NCI-H446 (cell line): ENCODE results near the gene NFS1.
"Not testable (repeated sequence)": the region's sequence is repeated elsewhere in the genome, so short reads cannot be mapped to it uniquely, and the experiment has no call there.

Source experiments
- DNase-seq, 2 experiments: peaks; one replicate each; lab custom pipeline; 2025; lab: John Stamatoyannopoulos, UW

NFS1 gene

DNA sequence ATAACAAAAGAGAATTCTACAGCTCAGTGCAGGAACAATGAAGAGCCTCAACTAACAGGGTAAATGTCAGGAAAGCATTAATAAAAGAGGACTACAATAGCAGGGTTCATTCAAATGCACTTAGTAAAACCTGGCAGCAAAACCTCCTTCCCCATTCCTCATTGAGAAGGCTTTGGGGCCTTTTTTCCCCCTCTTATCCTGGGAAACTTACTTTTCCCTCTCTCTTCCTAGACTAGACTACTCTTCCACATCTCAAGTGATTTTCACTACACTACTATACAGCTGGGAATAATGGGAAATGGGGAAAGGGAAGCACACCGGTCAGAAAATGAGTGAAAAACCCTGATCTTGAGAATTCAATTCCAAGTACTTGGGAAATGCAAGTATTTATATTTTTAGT, 10.1 kb upstream of the NFS1 start:
- DNase-seq: no peak

DNA sequence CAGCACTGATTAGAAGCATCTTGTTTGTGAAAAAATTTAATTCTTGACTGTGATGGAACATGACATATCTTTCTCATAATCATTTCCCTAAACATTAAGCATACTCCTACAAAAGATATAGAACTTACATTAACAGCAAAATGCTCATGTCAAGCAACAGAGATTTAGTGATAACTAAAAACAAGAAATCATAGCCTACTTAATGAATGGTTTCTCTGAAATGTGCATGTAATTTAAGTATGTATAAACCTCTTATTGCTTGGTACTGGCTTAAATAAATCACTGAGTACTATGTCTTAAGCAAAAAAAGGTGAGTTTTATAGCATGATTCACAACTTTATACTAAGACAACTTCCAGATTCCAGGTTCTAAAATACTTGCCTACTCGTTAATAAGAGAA, 9.3 kb upstream of the NFS1 start:
- no peak for DNase-seq

DNA sequence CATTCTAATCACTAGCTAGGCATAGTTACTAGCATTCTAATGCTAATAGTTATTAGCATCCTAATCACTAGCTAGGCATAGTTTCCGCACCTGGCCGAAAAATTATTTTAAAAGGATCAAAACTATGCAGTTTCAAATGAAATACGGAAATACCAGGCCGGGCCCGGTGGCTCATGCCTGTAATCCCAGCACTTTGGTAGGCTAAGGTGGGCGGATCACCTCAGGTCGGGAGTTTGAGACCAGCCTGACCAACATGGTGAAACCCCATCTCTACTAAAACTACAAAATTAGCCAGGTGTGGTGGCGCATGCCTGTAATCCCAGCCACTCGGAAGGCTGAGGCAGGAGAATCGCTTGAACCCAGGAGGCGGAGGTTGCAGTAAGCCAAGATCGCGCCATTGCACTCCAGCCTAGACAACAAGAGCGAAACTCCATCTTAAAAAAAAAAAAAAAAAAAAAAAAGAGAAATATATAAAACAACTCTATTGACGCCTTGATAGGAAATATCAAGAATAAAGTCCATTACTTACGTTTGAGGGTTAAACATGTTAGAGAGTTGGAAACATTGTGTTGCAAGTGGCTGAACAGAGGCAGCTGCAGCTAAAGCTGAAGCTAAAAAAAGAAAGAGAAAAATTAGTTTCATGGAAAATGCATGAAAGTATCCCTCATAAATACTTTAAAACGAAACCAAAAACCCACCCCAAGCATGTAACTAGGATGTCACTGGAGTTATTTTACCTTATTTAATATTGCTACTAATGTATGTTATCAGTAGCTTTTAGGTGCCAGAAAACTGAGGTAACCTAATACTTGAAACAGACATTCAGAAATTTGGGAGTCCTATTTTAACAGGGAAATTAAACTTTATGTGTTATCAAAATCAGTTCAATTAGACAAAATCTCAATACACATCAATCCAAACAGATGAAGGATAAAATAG, 7.7 kb upstream of the NFS1 start:
- DNase-seq: not testable (repeated sequence)

DNA sequence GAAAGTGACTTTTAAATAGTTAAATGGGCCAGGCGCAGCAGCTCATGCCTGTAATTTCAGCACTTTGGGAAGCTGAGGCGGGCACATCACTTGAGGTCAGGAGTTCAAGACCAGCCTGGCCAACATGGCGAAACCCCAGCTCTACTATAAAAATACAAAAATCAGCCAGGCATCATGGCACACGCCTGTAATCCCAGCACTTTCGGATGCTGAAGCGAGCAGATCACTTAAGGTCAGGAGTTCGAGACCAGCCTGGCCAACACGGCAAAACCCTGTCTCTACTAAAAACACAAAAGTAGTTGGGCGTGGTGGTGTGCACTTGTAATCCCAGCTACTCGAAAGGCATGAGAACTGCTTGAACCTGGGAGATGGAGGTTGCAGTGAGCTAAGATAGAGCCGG, 6.7 kb upstream of the NFS1 start:
- DNase-seq: not testable (repeated sequence)

DNA sequence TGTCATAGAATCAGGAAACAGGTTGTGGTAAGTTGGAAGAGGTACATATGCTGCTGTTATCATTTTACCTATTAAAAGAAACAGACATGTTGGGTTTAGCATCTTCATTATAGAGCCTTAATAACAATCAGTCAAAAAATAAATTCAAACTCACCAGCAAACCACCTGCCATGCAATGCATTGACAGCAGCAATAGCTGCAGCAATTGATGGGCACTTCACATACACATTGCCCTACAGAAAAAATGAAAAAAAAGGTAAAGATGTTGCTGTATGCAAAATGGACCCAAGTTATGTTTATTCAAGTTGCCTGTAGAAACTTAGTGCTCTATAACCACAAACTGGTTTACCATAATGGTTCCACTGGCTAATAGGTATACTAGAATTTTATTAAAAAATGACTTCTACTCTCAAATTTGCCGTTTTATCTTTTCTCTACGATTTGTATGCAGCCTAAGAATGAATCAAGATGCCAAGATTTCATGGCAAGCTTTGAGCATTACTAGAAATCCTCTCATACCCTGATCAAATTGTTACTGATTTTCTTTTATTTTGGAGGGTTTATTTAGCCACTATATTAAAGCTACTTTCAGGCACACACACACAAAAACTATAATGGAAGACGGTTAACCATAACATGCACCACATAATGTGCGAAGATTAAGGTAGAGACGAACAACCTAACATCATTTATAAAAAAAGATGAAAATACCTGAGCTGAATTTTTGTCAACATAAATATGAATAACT, 5.5 kb upstream of the NFS1 start:
- no peak for DNase-seq

DNA sequence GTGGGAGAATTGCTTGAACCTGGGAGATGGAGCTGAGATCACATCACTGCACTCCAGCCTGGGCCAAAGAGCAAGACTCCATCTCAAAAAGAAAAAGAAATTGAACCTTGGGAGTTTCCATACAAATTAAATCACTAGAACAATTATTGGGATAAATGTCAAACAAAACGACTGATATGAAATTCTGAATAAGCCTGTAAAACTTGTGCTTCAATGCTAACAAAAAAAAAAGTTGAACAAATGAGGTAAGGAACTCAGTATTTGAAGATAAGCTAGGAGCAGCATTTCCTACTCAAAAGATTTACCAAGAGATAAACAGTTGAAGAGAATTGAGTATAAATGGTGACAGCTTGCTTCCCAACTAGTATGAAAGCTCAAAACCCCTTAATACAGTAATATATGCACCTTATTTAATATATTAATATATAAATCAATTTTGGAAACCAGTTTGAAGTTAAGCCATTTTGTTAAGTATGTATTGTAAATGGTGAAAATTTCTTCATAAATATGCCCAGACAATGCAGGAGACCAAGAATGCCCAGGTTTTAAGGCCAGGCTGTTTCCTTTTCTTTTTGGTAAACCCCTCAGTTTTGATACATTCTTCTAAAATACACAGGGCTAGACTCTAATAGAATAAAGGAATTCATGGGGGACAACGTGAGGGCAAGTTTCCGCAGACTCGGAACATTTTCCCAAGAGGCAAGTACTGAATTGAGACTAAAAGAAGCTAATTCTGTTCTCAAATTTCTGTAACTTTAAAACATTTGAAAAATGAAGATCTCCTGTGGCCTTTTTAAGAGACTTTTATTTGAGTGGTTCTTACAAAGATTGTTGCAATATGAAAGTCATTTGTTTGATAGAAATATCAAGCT, 3.9 kb upstream of the NFS1 start:
- DNase-seq: no peak

DNA sequence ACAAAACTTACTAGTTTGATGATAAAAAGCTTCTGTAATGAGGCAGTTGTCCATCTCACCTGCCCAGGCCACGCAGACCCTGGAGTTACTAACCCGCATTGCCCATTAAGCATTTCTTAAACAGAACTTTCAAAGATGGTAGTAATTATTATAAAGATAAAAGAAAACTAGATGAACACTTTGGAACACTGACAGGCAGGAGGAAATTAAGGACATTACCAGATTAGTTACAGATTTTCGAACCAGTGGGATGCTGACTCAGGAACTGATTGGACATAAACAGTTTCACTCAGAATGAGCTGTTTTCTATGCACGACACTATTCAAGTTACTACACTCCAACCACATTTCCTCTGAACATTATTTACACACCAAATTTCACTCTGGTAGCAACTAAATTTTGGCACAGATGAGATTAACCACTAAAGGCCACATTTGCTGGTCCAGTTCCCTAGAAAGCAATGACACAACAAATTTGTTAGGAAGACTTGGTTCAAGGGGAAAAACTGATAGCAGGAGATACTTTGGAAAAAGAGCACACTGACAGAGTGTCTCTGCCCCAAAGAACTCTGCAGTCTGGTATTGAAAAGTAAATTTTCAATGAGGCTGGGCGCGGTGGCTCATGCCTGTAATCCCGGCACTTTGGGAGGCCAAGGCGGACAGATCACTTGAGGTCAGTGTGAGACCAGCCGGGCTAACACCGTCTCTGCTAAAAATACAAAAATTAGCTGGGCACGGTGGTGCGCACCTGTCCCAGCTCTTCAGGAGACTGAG, 3.1 kb upstream of the NFS1 start:
- no peak for DNase-seq

DNA sequence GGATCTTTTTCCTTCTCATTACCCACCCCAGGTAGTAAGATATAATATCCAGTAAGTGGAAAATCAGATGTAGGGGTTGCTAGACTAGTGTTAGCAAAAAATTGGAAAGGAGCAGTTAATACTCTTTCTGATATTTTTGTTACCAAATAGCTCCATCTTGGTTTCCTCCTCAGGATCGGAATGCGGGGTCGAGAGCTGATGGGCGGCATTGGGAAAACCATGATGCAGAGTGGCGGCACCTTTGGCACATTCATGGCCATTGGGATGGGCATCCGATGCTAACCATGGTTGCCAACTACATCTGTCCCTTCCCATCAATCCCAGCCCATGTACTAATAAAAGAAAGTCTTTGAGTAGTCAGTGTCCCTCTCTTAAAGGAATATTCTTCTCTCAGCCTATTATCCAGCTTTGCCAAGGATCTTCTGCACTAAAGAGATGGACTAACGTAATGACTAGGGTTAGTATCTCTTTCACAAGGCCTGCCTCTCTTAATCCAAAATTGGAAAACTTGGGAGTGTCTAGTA, 1.5 kb upstream of the NFS1 start:
- no peak for DNase-seq

DNA sequence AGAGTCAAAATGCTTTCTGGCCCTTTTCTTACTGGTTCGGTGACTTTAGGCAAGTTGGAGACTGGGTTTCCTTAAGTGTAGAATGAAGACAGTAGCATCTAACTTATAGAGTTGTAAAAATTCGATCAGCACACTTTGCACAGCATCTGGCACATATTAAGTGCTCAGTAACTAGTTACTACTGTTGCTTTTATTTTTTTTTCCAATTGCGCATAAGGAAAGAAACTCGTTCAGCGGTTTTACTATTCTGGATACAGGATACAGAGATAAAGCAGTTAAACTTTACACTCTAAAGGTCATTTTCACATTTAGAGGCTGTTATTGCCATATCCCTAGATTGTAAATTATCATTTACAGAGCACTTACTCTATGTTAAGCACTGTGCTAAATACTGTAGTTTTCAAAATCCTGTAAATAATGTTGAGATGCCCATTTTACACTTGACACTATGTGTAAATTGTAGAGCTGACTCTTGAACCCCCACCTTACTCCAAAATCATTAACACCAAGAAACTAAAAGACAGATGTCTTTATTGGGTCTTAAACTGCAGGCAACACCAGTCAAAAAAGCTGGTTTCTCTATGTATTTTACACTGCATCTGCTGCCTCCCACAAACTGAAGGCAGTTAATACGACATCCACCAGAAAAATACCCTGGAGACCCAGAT, 939 bp upstream of the NFS1 start:
- DNase-seq: no peak

DNA sequence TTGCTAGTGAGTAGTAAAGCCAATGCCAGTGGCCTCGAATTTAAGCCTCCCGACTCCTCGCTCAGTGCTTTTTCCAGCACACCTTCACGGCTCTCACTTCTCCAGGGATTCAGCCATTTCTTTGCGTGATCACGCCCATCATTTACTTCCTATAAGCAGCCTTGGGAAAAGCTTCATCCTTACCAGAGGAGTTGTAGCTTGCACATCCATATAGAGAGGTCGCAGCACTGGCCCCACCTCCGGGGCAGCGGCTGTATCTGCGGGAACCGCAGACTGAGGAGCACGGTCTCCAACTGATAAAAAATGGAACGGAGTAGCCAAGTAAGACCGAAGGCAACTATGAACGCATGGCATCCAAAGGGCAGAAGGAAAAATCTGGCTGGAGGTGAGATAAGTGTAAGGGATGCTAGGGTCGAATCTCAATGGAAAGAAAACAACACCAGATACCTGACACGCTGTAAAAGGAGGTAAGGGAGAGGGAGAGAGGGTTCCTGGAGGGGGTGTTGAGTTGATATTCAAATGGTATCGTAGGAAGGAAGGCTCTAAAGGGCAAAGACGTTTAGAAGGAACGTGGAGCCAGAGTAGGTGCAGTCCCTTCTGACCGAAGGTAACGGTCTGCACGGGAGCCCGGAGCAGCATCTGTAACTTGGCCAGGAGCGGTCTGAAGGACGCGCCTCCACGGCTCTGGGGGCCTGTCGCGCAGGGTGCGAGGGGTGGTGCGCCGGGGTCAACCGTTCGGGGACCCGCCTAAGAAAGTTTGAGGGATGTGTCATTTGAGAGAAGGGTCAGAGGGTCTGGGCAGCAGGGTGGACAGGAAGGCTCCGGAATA, 640 bp downstream of the NFS1 start:
- no peak for DNase-seq

DNA sequence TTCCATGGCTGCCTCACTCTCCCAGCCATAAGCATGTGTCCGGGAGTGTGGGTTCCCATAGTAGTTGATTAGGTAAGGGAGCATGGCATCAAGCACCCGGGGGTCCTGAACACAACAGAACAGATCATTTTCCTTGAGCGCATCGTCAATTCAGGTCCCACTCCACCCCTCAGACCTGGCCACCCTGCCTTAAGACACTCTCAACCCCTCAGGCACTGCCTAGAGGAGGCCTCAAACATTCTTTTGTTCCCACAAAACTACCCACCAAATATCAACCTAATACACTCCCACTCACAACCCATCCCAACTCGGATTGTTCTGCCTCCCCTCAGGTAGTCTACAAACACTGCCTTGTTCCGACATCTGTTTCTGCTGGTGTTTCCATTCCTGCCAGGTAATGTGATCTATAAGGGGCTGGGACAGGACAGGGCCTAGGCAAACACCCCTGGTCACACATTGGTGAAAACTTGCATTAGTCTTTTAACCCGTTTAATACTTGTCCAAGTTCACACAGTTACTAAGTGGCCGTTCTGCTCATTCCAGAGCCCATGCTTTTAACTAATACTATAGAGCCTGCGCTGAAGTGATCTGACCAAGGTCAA, 1.4 kb downstream of the NFS1 start:
- no peak for DNase-seq

DNA sequence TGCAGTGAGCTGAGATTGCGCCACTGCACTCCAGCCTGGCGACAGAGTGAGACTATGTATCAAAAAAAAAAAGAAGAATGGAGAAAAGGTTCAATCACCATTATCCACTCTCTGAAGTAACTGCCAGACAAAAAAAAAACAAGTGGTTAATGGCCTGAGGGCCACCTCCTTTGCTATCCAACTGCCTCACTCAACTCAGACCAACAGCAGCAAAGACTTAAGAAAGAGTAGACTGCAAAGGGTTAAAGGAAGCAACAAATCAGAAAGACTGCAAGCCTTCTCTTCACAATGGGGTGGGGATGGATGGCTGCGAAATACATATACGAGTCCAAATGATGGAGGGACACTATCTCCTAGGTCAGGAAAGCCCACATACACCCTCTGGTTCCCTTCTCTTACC, 3.2 kb downstream of the NFS1 start:
- no peak for DNase-seq

DNA sequence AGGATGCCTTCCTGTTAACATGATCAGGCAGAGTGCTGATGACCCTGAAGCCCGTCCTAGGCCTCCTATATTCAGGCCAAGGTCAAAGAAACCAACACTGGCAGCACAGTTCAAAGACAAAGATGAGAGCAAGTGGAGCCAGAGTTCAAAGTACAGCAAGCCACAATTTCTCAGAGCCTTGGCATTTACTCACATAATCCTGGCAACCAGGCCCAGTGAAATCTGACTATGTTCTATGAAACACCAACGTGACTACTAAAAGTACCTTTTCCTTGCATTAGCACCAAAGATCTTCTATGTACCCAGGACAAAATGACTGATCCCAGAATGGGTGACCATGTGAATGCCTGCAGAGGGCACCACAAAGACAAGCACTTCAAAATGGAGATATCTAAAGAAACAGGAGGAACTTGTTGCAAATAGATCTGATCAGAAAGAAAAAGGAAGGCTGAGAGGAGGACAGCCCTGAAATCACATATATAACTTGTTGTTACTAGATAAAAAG, 3.9 kb downstream of the NFS1 start:
- DNase-seq: no peak

DNA sequence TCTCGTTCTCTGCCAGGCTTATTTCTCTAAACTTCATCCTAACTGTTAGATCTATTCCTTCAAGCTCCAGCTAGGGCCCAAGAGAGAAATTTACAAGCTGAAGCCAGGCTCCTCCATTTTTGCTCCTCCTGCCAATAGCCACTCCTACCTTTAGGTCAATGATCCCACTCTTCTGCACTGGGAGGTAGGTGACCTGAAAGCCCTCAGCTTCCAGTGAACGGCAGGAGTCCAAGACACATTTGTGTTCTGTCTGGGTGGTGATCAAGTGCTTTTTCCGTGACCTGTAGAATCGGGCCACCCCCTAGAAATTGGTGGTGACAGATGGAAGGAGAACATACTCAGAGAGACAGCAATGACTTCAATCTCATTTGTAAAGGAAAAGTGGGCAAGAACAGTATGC, 8.9 kb downstream of the NFS1 start:
- DNase-seq: no peak

DNA sequence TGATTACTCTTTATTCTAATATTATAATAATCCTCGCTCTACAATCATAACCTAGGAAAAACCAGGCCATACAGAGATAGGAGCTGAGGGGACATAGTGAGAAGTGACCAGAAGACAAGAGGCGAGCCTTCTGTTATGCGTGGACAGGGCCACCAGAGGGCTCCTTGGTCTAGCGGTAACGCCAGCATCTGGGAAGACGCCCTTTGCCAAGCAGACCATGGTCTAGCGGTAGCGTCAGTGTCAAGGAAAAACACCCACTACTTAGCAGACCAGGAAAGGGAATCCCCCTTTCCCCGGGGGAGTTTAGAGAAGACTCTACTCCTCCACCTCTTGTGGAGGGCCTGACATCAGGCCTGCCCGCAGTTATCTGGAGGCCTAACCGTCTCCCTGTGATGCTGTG, 12.3 kb downstream of the NFS1 start:
- DNase-seq: not testable (repeated sequence)

DNA sequence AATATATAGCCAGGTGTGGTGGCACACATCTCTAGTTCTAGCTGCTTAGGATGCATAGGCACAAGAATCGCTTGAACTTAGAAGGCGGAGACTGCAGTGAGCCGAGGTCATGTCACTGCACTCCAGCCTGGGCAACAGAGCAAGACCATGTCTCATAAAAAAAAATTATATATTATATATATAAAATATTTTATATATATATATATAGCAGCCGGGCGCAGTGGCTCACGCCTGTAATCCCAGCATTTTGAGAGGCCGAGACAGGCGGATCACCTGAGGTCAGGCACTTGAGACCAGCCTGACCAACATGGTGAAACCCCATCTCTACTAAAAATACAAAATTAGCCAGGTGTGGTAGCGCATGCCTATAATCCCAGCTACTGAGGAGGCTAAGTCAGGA, 13.8 kb downstream of the NFS1 start:
- not testable (repeated sequence) for DNase-seq

DNA sequence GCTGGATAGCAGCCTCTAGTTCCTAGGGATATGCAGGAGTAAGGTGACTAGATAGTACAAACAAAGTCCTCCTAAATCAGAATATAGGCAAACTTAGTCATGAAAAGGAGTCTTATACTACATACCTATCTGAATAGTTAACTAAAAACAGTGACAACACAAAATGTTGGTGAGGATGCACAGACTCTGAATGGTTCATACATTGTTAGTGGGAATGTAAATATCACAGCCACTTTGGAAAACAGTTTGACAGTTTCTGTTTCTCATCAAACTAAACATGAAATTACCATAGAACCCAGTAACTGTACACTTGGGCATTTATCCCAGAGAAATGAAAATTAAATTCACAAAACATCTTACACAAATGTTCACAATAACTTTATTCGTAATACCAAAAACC, 17.2 kb downstream of the NFS1 start:
- no peak for DNase-seq

DNA sequence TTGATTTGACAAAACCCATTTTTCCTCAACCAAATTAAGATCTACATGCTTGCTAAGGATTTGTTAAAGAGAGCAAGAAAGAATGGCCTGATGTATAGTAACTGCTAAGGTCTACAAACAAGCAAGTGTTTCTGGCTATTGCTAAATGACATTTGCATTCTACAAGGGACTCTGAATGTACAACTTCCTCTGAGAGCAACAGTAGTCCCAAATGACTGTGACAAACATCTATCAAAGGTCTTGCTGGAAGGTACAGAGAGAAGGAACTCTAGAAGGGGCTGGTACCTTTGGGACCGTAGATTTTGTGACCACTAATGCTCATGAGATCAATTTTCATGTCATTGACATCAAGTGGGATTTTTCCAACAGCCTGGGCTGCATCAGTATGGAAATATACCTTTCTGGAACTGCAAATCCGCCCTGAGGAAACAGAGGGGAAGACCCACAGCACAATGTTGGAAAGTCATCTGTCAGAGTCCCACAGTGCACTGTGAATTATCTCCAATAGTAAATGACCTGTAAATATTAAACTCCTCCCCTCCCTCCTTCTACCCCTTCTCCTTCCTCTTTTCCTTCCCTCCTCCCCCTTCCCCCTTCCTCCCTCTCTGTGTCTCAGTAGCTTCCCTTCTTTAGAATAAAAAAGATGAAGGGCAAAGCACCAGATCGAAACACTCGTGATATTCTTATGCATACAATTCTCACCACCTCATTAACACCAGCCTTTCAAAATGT, 18.5 kb downstream of the NFS1 start:
- no peak for DNase-seq

DNA sequence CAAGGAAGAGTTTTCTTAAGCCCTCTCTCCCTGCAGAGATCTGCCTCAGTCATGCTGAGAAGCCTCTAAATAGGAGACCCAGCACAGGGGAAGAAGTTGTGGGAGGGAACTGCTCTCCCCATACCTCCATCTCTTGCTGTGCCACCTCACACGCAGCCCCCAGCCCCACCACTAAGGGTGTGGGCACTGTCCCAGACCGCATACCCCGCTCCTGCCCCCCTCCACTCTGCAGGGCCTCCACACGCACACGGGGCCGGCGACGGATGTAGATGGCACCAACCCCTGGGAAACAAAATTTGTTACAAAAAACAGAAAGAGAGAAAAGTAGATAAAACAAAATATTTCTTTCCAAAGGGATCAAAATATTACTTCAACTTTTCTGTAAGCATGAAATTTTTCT, 24.2 kb downstream of the NFS1 start:
- no peak for DNase-seq
